ENCODE measurements around the gene POLR3K. TPM values are rescaled to one million over a fixed set of nuclear protein-coding genes. Genes with fewer than 3 reads are reported as not detected.

Gene POLR3K
- total RNA-seq, 1 donor from 2014 or later: 6.6 TPM

DNA sequence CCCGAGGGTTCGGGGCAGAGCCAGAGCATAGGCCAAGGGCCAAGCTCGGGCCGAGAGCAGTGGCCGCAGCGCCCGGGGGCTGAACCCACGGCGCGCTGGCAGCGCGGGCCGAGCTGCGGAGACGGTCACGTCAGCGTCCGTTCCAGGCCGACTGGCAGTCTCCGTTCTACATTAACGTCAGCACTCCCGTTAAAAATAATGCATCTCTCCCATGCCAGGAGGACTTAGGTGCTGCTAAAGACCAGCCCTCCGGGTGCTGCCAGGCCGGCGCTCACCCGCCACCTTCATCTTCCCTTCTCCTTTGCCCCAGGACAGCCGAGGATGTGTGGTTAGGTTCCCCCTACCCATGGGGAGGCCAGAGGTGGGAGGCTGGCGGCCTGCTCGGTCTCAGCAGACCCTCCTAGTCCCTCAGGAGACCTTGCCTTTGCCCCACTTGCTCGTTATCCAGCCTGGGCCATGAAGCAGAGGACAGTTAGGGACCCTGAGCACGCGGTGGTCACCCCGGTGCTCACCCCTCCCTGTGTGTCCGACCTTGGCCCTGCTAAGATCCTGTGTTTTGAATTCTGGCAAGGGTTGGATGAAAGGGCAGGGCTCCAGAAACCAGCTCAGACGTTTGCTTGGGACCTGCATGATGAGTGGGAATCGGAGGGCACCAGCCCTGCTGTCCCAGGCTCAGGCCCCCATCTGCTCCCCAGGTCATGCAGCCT is 25.2 kb upstream of the POLR3K start:
- peak; percentile 60 for DNase-seq

DNA sequence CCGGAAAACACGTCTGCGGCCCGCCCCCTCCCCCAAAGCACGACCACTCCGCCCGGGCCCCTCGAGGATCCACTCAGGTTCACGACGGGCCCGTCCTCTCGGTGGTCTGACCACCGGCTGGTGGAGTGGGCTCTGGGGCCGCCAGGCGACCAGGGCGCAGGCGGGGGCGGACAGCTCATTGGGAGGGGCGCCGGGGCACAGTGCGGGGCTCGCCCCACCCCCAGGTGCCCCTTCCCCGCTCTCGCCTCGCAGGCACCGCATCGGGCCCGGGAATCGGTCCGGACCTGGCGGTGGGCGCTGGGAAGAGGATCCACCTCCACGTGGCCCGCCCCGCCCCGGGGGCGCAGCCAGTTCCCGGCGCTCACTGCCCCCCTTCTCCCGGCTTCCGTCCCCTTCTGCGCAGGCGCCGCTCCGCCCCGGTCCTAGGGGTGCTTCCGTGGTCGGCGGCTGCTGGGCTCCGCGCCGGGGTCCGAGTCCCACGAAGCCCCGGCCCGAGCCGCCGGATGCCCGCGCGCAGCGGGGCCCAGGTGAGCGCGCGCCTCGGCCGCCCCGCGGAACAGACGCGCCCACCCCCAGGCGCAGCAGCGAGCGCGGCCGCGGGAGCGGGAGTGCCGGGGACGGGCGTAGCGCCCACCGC is 24.5 kb upstream of the POLR3K start, which contains the start of gene MPG:
Gene MPG, plus strand, starts transcription at position 419 of the 637 bp plus-strand sequence. Its CDS starts 85 bp downstream, at position 504.
- DNase-seq: peak; percentile 85

DNA sequence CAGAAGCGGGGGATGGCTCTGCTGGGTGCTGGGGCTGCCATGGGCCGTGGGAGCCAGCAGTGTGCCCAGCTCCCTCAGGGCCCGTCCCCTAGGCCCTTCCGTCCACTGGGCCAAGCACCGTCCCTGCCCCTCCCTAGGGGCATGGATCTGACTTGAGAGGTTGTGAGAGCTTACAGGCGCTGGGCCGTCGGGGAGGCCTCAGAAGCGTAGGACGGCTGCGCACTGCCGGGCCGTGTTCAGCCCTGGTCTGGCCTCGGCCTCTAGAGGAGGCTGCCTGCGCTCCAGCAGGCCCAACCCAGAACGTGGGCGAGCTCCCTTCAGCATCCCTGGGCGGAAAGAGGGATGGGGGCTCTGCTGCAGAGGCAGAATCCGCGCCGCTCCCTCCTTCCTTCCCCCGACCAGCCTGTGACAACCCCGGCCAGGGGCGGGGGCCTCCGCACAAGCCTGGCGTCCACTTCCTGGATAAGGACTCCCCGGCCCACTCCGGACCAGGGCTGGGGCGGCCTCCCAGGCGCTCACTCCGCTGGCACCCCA is 23.9 kb upstream of the POLR3K start:
- peak; percentile 75 for DNase-seq

GRCh38 chr16:76535-77272 is 23.3 kb upstream of the POLR3K start:
- peak; percentile 72 for DNase-seq

- DNase-seq: peak; percentile 63
Observed at GRCh38 chr16:75580-76501, 22.4 kb upstream of the POLR3K start.

GRCh38 chr16:74747-75334 is 21.4 kb upstream of the POLR3K start:
- DNase-seq: no peak

DNA sequence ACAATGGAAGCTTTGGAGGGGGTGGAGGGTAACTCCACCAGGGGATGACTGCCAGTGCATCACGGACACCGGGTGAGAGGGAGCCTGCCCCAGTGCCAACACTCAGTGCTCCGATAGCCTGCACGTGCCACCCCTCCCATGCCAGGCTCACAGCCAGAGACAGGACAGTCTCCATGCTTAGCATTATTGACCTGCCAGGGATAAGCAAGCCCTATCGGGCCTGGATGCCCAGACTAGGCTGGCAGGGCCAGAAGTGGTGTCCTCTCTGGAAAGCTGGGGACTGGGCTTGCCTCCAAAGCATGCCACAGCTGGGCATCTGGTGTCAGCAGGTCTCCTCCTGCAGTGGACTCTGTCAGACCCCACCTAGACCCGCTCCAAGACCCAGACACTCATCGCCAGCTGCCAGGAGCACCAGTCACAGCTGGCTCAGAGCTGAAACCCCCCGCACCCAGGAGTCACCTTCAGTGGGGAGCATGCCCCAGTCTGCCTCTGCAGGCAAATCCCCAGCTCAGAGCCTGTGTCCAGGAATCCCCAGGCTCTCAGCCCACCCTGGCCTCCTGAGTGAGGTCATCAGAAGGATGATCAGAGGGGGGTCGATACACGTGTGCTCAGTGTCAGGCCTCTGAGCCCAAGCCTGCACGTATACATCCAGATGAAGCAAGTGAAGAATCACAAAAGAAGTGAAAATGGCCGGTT is 20.8 kb upstream of the POLR3K start:
- DNase-seq: no peak

DNA sequence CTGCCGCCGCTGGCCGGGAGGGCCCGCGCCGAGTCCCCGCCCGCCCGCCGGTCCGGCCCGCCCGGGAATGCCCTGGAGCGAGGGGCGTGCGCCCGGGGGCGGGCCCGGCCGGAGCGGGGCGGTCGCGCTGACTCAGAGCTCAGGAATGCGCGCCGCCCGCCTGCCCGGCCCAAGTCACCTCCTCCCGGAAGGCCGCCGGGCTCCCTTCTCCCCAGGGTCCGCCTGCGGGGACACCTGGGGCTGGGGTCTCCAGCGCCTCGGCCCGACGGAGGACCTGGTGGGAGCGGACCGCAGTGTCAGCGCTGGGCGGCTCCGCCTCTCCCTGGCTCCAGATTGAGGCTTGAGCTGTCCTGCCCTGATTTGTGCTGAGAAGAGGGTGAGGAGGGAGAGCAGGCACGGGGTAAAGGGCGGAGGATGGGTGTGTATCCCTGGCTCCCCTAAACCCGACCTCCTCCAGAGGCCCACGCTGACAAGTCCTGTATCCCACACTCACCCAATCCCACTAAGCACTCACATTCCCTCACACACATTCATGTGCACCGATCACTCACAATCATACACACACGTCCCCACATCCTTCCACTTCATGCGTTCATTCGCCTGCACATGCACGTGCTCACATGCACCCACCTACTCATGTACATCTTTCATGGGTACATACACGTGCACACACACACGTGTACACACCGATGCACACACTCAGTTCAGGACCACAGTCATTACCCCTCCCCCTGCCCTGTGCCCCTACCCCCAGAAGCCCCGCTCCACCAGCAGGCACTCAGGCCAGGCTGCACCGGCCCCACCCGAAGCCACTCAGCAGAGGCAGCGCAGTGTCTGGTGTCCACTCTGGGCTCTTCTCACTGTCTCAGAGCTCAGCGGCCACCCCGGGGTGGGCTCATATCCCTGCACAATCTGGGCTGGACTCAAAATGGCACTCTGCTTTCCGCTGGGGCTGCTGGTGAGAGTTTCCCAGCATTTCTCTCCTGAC is 19.4 kb upstream of the POLR3K start, which contains the start of gene RHBDF1:
Gene RHBDF1, minus strand, starts transcription at position 71 of the 988 bp plus-strand sequence. CDS start 7,616 bp downstream, outside the sequence.
- peak; percentile 77 for DNase-seq

GRCh38 chr16:71540-72401 is 18.4 kb upstream of the POLR3K start:
- peak; percentile 60 for DNase-seq

GRCh38 chr16:71210-71539 is 17.8 kb upstream of the POLR3K start:
- DNase-seq: no peak

DNA sequence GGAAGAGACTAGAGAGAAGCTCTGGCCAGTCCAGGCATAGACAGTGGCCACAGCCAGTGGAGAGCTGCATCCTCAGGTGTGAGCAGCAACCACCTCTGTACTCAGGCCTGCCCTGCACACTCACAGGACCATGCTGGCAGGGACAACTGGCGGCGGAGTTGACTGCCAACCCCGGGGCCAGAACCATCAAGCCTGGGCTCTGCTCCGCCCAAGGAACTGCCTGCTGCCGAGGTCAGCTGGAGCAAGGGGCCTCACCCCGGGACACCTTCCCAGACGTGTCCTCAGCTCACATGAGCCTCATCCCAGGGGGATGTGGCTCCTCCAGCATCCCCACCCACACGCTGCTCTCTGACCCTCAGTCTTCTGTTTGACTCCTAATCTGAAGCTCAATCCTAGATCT is 15.8 kb upstream of the POLR3K start:
- DNase-seq: no peak

DNA sequence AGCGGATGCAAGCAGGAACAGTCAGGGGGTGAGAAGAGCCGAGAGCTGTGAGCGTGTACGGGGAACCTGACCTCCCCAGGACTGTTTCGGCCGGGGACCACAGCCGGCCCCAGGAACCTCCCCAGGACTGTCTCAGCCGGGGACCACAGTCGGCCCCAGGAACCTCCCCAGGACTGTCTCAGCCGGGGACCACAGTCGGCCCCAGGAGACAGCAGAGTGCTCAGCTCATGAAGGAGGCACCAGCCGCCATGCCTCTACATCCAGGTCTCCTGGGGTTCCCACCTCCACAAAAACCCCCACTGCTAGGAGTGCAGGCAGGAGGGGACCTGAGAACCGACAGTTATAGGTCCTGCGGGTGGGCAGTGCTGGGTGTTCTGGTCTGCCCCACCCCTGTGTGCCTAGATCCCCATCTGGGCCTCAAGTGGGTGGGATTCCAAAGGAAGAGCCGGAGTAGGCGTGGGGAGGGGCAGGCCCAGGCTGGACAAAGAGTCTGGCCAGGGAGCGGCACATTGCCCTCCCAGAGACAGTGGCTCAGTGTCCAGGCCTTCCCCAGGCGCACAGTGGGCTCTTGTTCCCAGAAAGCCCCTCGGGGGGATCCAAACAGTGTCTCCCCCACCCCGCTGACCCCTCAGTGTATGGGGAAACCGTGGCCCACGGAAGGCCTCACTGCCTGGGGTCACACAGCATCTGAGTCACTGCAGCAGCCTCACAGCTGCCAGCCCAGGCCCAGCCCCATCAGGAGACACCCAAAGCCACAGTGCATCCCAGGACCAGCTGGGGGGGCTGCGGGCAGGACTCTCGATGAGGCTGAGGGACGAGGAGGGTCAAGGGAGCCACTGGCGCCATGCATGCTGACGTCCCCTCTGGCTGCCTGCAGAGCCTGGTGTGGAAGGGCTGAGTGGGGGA is 14.7 kb upstream of the POLR3K start:
- no peak for DNase-seq

GRCh38 chr16:67183-67791 is 13.9 kb upstream of the POLR3K start:
- DNase-seq: no peak

DNA sequence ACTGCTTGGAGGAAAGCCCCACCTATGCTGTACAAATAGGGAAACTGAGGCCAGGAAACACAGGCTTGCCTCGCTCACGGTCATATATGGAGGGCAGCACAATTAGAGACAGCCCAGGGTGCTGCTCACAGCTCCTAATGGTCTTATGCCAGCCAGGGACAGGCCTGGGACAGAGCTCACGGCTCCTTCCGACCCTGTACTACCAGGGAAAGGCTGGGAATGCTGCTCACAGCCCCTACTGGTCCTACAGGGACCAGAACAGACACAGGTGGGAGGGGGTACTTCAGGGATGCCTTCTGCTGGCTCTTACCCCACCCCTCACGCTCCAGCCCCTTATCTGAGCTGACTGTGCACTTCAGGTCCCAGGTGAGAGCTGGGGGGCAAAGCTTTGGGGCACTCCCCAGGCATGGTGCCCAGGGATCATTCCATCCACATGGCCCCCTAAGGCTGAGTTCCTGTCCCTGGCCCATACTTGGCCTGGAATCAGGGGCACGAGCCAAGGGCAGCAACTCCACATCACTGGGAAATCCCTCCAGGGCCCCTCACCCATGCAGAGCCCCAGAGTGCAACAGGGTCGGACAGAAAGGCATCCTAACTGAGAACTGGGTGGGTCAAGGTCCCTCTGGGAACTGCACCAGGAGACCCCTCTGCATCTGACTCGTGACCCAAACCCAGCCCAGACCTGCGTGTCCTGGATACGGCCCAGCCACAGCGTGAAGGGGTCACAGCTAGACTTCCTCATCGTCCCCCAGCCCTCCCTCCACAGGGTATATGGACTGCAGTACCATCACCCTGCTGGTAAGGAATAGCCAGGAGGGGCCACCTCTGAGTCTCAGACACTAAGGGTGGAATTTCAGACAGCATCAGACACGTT is 13.1 kb upstream of the POLR3K start:
- no peak for DNase-seq

- peak; percentile 87 for DNase-seq
Observed at GRCh38 chr16:65745-66144, 12.3 kb upstream of the POLR3K start.

GRCh38 chr16:64914-65255 is 11.5 kb upstream of the POLR3K start:
- DNase-seq: no peak
